Nephron progenitor cell (in vitro differentiated cells): ENCODE results near the gene SYF2.

Source experiments
- DNase-seq: peaks from one replicate; pipeline ENCODE4 v3.0.0; 2021
- H3K27ac Mint-ChIP-seq: 2 replicates; pipeline ENCODE4 v1.8.0; 2021; ENCODE audit warnings: mild to moderate bottlenecking, moderate library complexity, mixed read lengths
- H3K27me3 Mint-ChIP-seq: 2 replicates; pipeline ENCODE4 v1.8.0; 2021; ENCODE audit warnings: mild to moderate bottlenecking, low read depth, mixed read lengths; ENCODE audit not compliant: poor library complexity
- H3K36me3 Mint-ChIP-seq: 2 replicates; pipeline ENCODE4 v1.8.0; 2021; ENCODE audit warnings: low read depth, mixed read lengths
- H3K4me1 Mint-ChIP-seq: 2 replicates; pipeline ENCODE4 v1.8.0; 2021; ENCODE audit warnings: mixed read lengths
- H3K4me3 Mint-ChIP-seq: 2 replicates; pipeline ENCODE4 v1.8.0; 2021; ENCODE audit warnings: mild to moderate bottlenecking, moderate library complexity, mixed read lengths
- H3K9me3 Mint-ChIP-seq: 2 replicates; pipeline ENCODE4 v1.8.0; 2021; ENCODE audit warnings: mild to moderate bottlenecking, moderate library complexity, mixed read lengths
- CTCF ChIP-seq: fragments of 200-600 bp; sonication (generic); IDR thresholded peaks from 2 replicates; pipeline ENCODE4 v1.5.0; 2021; ENCODE audit warnings: antibody characterized with exemption

The SYF2 gene

GRCh38 chr1:25186161-25187007, 45.9 kb downstream of the SYF2 start:
- no peak for DNase-seq
- H3K4me1 Mint-ChIP-seq: peaks cover 17% of the 10 kb centered on the region
- no peak for TF ChIP-seq CTCF
- no peaks in the 10 kb centered on the region for H3K36me3 Mint-ChIP-seq
- H3K4me3 Mint-ChIP-seq: no peak overlapping the region
- H3K9me3 Mint-ChIP-seq: peaks cover 9% of the 10 kb centered on the region
- no peak overlapping the region for H3K27ac Mint-ChIP-seq
- peaks cover 98% of the 10 kb centered on the region for H3K27me3 Mint-ChIP-seq

GRCh38 chr1:25185409-25186160, 46.7 kb downstream of the SYF2 start:
- TF ChIP-seq CTCF: no peak
- Mint-ChIP-seq H3K4me3 (no peak overlapping the region), H3K27me3 (peaks cover 98% of the 10 kb centered on the region), H3K9me3 (peaks cover 9% of the 10 kb centered on the region), H3K36me3 (no peaks in the 10 kb centered on the region), H3K27ac (no peak overlapping the region), H3K4me1 (peaks cover 17% of the 10 kb centered on the region)
- DNase-seq: no peak

- Mint-ChIP-seq H3K4me1 (peaks cover 17% of the 10 kb centered on the region), H3K9me3 (no peaks in the 10 kb centered on the region), H3K27me3 (peaks cover 94% of the 10 kb centered on the region), H3K36me3 (no peaks in the 10 kb centered on the region), H3K27ac (peak overlapping the region; percentile 29), H3K4me3 (no peak overlapping the region)
- no peak for DNase-seq
- TF ChIP-seq CTCF: no peak
These were observed 48.1 kb downstream of the SYF2 start for GRCh38 chr1:25184001-25184762.

- Mint-ChIP-seq H3K27ac (peak overlapping the region; percentile 29), H3K4me1 (peaks cover 17% of the 10 kb centered on the region), H3K36me3 (no peaks in the 10 kb centered on the region), H3K4me3 (no peak overlapping the region), H3K9me3 (peaks cover 6% of the 10 kb centered on the region), H3K27me3 (peaks cover 94% of the 10 kb centered on the region)
- TF ChIP-seq CTCF: no peak
- DNase-seq: no peak
These were observed 48.9 kb downstream of the SYF2 start for GRCh38 chr1:25183126-25183980.

- H3K27me3 Mint-ChIP-seq: peaks cover 89% of the 10 kb centered on the region
- H3K4me1 Mint-ChIP-seq: peaks cover 17% of the 10 kb centered on the region
- H3K27ac Mint-ChIP-seq: no peak overlapping the region
- no peak for DNase-seq
- H3K36me3 Mint-ChIP-seq: no peaks in the 10 kb centered on the region
- no peak for TF ChIP-seq CTCF
- no peak overlapping the region for H3K4me3 Mint-ChIP-seq
- peaks cover 11% of the 10 kb centered on the region for H3K9me3 Mint-ChIP-seq
These were observed 49.7 kb downstream of the SYF2 start for GRCh38 chr1:25182629-25183028.
